ENCODE measurements around the gene ISCA2. TPM values are rescaled to one million over a fixed set of nuclear protein-coding genes. Genes with fewer than 3 reads are reported as not detected.

The ISCA2 gene
- total and polyA plus RNA-seq, 2 donors (not counting 1 experiment from before 2014, with no cell fraction given): 11.7 to 32.1 TPM

GRCh38 chr14:74519316-74520074 is 25.9 kb downstream of the ISCA2 start:
- Histone ChIP-seq H3K4me1 (ENCODE audit: control insufficient read depth, extremely low read depth, insufficient read depth, low read length) (peaks cover 10% of the 10 kb centered on the region), H2AFZ (ENCODE audit: low read length) (no peak overlapping the region), H4K20me1 (ENCODE audit: control insufficient read depth, extremely low read depth, insufficient read depth, low read length) (no peaks in the 10 kb centered on the region), H3K27me3 (ENCODE audit: control insufficient read depth, insufficient read depth, low read length) (no peaks in the 10 kb centered on the region), H3K4me2 (ENCODE audit: extremely low read depth, insufficient read depth, low read length) (no peak overlapping the region), H3K27ac (ENCODE audit: insufficient read depth, low read length) (no peak overlapping the region), H3K79me2 (ENCODE audit: control insufficient read depth, insufficient read depth, low read length) (no peaks in the 10 kb centered on the region), H3K9ac (ENCODE audit: insufficient read depth, low read length) (no peak overlapping the region), H3K36me3 (ENCODE audit: control insufficient read depth, insufficient read depth, low read length) (peaks cover 21% of the 10 kb centered on the region), H3K4me3 (replicated peaks in 1 of 4; ENCODE audit: control extremely low read depth in 1 of 4, insufficient read depth in 1 of 4, low read depth in 3 of 4, low read length in 4 of 4) (no peak overlapping the region), H3K9me3 (ENCODE audit: control insufficient read depth, insufficient read depth, low read depth, low read length) (no peaks in the 10 kb centered on the region)
- no peak for DNase-seq (ENCODE audit: low read depth in 2 of 2)
- no peak for TF ChIP-seq CTCF (conservative IDR thresholded peaks at IDR 0.05 in 1 of 2, IDR thresholded peaks at IDR 0.05 in 1 of 2; ENCODE audit: low read depth in 1 of 2, low read length in 2 of 2)
- TF ChIP-seq EZH2 (IDR thresholded peaks at IDR 0.05; ENCODE audit: low read length, missing control alignments): no peak

GRCh38 chr14:74521756-74522155 is 28.2 kb downstream of the ISCA2 start:
- H3K9ac ChIP-seq (ENCODE audit: insufficient read depth, low read length): no peak overlapping the region
- H2AFZ ChIP-seq (ENCODE audit: low read length): no peak overlapping the region
- no peaks in the 10 kb centered on the region for H4K20me1 ChIP-seq (ENCODE audit: control insufficient read depth, extremely low read depth, insufficient read depth, low read length)
- H3K4me3 ChIP-seq (replicated peaks in 1 of 4; ENCODE audit: control extremely low read depth in 1 of 4, insufficient read depth in 1 of 4, low read depth in 3 of 4, low read length in 4 of 4): no peak overlapping the region
- no peaks in the 10 kb centered on the region for H3K79me2 ChIP-seq (ENCODE audit: control insufficient read depth, insufficient read depth, low read length)
- DNase-seq (ENCODE audit: low read depth in 2 of 2): no peak
- no peak overlapping the region for H3K27ac ChIP-seq (ENCODE audit: insufficient read depth, low read length)
- no peaks in the 10 kb centered on the region for H3K9me3 ChIP-seq (ENCODE audit: control insufficient read depth, insufficient read depth, low read depth, low read length)
- no peaks in the 10 kb centered on the region for H3K27me3 ChIP-seq (ENCODE audit: control insufficient read depth, insufficient read depth, low read length)
- H3K36me3 ChIP-seq (ENCODE audit: control insufficient read depth, insufficient read depth, low read length): peaks cover 17% of the 10 kb centered on the region
- H3K4me1 ChIP-seq (ENCODE audit: control insufficient read depth, extremely low read depth, insufficient read depth, low read length): peaks cover 5% of the 10 kb centered on the region
- no peak overlapping the region for H3K4me2 ChIP-seq (ENCODE audit: extremely low read depth, insufficient read depth, low read length)
- TF ChIP-seq EZH2 (IDR thresholded peaks at IDR 0.05; ENCODE audit: low read length, missing control alignments) (no peak), CTCF (conservative IDR thresholded peaks at IDR 0.05 in 1 of 2, IDR thresholded peaks at IDR 0.05 in 1 of 2; ENCODE audit: low read depth in 1 of 2, low read length in 2 of 2) (no peak)

GRCh38 chr14:74522740-74523139 is 29.2 kb downstream of the ISCA2 start:
- no peak for TF ChIP-seq CTCF (conservative IDR thresholded peaks at IDR 0.05 in 1 of 2, IDR thresholded peaks at IDR 0.05 in 1 of 2; ENCODE audit: low read depth in 1 of 2, low read length in 2 of 2)
- H3K36me3 ChIP-seq (ENCODE audit: control insufficient read depth, insufficient read depth, low read length): peaks cover 20% of the 10 kb centered on the region
- no peaks in the 10 kb centered on the region for H3K79me2 ChIP-seq (ENCODE audit: control insufficient read depth, insufficient read depth, low read length)
- H3K4me1 ChIP-seq (ENCODE audit: control insufficient read depth, extremely low read depth, insufficient read depth, low read length): peaks cover 5% of the 10 kb centered on the region
- no peak overlapping the region for H3K4me2 ChIP-seq (ENCODE audit: extremely low read depth, insufficient read depth, low read length)
- H3K9ac ChIP-seq (ENCODE audit: insufficient read depth, low read length): no peak overlapping the region
- no peak for DNase-seq (ENCODE audit: low read depth in 2 of 2)
- no peaks in the 10 kb centered on the region for H3K27me3 ChIP-seq (ENCODE audit: control insufficient read depth, insufficient read depth, low read length)
- H3K9me3 ChIP-seq (ENCODE audit: control insufficient read depth, insufficient read depth, low read depth, low read length): no peaks in the 10 kb centered on the region
- H4K20me1 ChIP-seq (ENCODE audit: control insufficient read depth, extremely low read depth, insufficient read depth, low read length): no peaks in the 10 kb centered on the region
- no peak overlapping the region for H3K27ac ChIP-seq (ENCODE audit: insufficient read depth, low read length)
- no peak overlapping the region for H2AFZ ChIP-seq (ENCODE audit: low read length)
- H3K4me3 ChIP-seq (replicated peaks in 1 of 4; ENCODE audit: control extremely low read depth in 1 of 4, insufficient read depth in 1 of 4, low read depth in 3 of 4, low read length in 4 of 4): no peak overlapping the region
